ENCODE results near the gene CCT3. TPM values are rescaled to one million over a fixed set of nuclear protein-coding genes. Genes with fewer than 3 reads are reported as not detected.

The CCT3 gene
- total and polyA plus RNA-seq, 4 donors: 71.6 to 165 (median 139) TPM

- ATAC-seq (ENCODE audit: insufficient read depth, low FRiP score) (no peak), DNase-seq (no peak)
- Histone ChIP-seq H3K27ac (ENCODE audit: low read depth in 1 of 2, low read length in 1 of 2) (no peak overlapping the region), H3K9me3 (ENCODE audit: control insufficient read depth in 4 of 4, insufficient read depth in 3 of 4, low read length in 3 of 4) (no peaks in the 10 kb centered on the region), H3K36me3 (ENCODE audit: control insufficient read depth in 4 of 4, insufficient read depth in 4 of 4, low read length in 4 of 4) (peaks cover 19 to 28% (median 23%) of the 10 kb centered on the region in 4 donors), H3K27me3 (ENCODE audit: control insufficient read depth in 3 of 3, insufficient read depth in 3 of 3, low read length in 2 of 3) (no peaks in the 10 kb centered on the region), H3K4me1 (ENCODE audit: control insufficient read depth in 5 of 5, insufficient read depth in 5 of 5, low read length in 5 of 5) (no peaks in the 10 kb centered on the region), H3K4me3 (no peak overlapping the region), H3K9ac (ENCODE audit: insufficient read depth in 1 of 2, low read length in 2 of 2) (no peak overlapping the region)
- TF ChIP-seq CTCF (IDR thresholded peaks at IDR 0.05; ENCODE audit: control extremely low read depth, extremely low read depth): no peak
- 80 to 90% methylated on average over 2 of the region's 2 CpGs for WGBS, 2 donors
Observed at GRCh38 chr1:156305215-156305614, 32.9 kb downstream of the CCT3 start.

- H3K27me3 ChIP-seq (ENCODE audit: control insufficient read depth in 3 of 3, insufficient read depth in 3 of 3, low read length in 2 of 3): no peaks in the 10 kb centered on the region
- peaks cover 8 to 13% (median 11%) of the 10 kb centered on the region in 4 donors for H3K36me3 ChIP-seq (ENCODE audit: control insufficient read depth in 4 of 4, insufficient read depth in 4 of 4, low read length in 4 of 4)
- TF ChIP-seq CTCF (IDR thresholded peaks at IDR 0.05; ENCODE audit: control extremely low read depth, extremely low read depth): no peak
- no peak overlapping the region for H3K9ac ChIP-seq (ENCODE audit: insufficient read depth in 1 of 2, low read length in 2 of 2)
- WGBS, 2 donors: 95 to 99% methylated on average over 3 to 4 of the region's 4 CpGs
- no peak for DNase-seq
- H3K4me3 ChIP-seq: no peak overlapping the region
- ATAC-seq (ENCODE audit: insufficient read depth, low FRiP score): no peak
- H3K4me1 ChIP-seq (ENCODE audit: control insufficient read depth in 5 of 5, insufficient read depth in 5 of 5, low read length in 5 of 5): no peaks in the 10 kb centered on the region
- H3K27ac ChIP-seq (ENCODE audit: low read depth in 1 of 2, low read length in 1 of 2): no peak overlapping the region
- H3K9me3 ChIP-seq (ENCODE audit: control insufficient read depth in 4 of 4, insufficient read depth in 3 of 4, low read length in 3 of 4): no peaks in the 10 kb centered on the region
Observed at GRCh38 chr1:156303241-156303640, 34.9 kb downstream of the CCT3 start.

GRCh38 chr1:156298852-156299357 is 39.2 kb downstream of the CCT3 start, which contains the start of gene VHLL:
Gene VHLL, minus strand, starts transcription at chr1:156299307. Its CDS starts 118 bp downstream, at chr1:156299189.
- H3K4me1 ChIP-seq (ENCODE audit: control insufficient read depth in 5 of 5, insufficient read depth in 5 of 5, low read length in 5 of 5): peaks cover 0 to 13% (median 2%) of the 10 kb centered on the region in 5 donors
- ATAC-seq (ENCODE audit: insufficient read depth, low FRiP score) (no peak), DNase-seq (no peak)
- no peak within 1 kb of the TSS for H3K9ac ChIP-seq (ENCODE audit: insufficient read depth in 1 of 2, low read length in 2 of 2)
- H3K27ac ChIP-seq (ENCODE audit: low read depth in 1 of 2, low read length in 1 of 2): no peak within 1 kb of the TSS
- peaks cover 0 to 3% (median under 1%) of the 10 kb centered on the region in 4 donors for H3K36me3 ChIP-seq (ENCODE audit: control insufficient read depth in 4 of 4, insufficient read depth in 4 of 4, low read length in 4 of 4)
- TF ChIP-seq CTCF (IDR thresholded peaks at IDR 0.05; ENCODE audit: control extremely low read depth, extremely low read depth): no peak
- H3K9me3 ChIP-seq (ENCODE audit: control insufficient read depth in 4 of 4, insufficient read depth in 3 of 4, low read length in 3 of 4): no peaks in the 10 kb centered on the region
- H3K4me3 ChIP-seq: no peak within 1 kb of the TSS
- 89 to 94% methylated on average over 19 of the region's 19 CpGs for WGBS, 2 donors
- no peaks in the 10 kb centered on the region for H3K27me3 ChIP-seq (ENCODE audit: control insufficient read depth in 3 of 3, insufficient read depth in 3 of 3, low read length in 2 of 3)
